A673 (cell line): ENCODE data around the gene SLC22A25.
A peak's percentile ranks its signal among the peaks of the same experiment; 100 is the strongest.

Experiments used
- CTCF ChIP-seq: fragments of 300-800, 200-600 bp; sonication (generic); conservative IDR thresholded peaks from 2 replicates; pipeline ENCODE4 v1.5.1; 2017; ENCODE audit warnings: low read depth, mild to moderate bottlenecking, antibody characterized with exemption, low read length, moderate library complexity, mixed read lengths
- EZH2 ChIP-seq: fragments of 200-600 bp; sonication (generic); IDR thresholded peaks from 2 replicates; pipeline ENCODE4 v1.6.1; 2017; ENCODE audit warnings: borderline replicate concordance, low read depth, mild to moderate bottlenecking, mixed read lengths, antibody characterized with exemption, low read length; ENCODE audit not compliant: poor library complexity, severe bottlenecking

- TF ChIP-seq CTCF (0 out of 2 replicates have a peak, but pooled peaks have one; percentile 14), EZH2 (no peak)
Measured at GRCh38 chr11:63277345-63277943, 34.0 kb upstream of the SLC22A25 start.
